B cell (primary cell): Measurements from ENCODE around the gene OR2AT4. TPM values are rescaled to one million over a fixed set of nuclear protein-coding genes. Genes with fewer than 3 reads are reported as not detected.

Source experiments
- ATAC-seq: fragments of 200-7000 bp; cut with Tn5 transposase; one replicate; pipeline ENCODE4 v1.10.0; 2021; ENCODE audit warnings: low read depth, mild to moderate bottlenecking, moderate number of reproducible peaks, moderate library complexity
- CTCF ChIA-PET: fragments of 350-600 bp; sonication (Branson Sonifier 250); formaldehyde crosslinking; loops from one replicate; lab custom pipeline; 2021; ENCODE audit warnings: antibody characterized with exemption, inconsistent platforms; lab: Charles Lee
- POLR2A ChIA-PET: fragments of 350-600 bp; sonication (Branson Sonifier 250); formaldehyde crosslinking; loops from one replicate; lab custom pipeline; 2021; ENCODE audit warnings: antibody characterized with exemption; lab: Charles Lee
- DNase-seq: peaks from one replicate; pipeline ENCODE4 v3.0.0; 2013
- H2AFZ ChIP-seq: 2 replicates; pipeline ENCODE4 v1.6.1; 2012; ENCODE audit warnings: mild to moderate bottlenecking, low read depth, low read length; ENCODE audit not compliant: insufficient read depth, poor library complexity, severe bottlenecking
- H3K27ac ChIP-seq, 2 donors: 1 replicate in 1 of 2; 2 replicates in 1 of 2; pipeline ENCODE4 v1.5.1; 2012 to 2013; ENCODE audit warnings: low read length in 2 of 2, mild to moderate bottlenecking in 2 of 2, moderate library complexity in 1 of 2
- H3K27me3 ChIP-seq, 4 experiments: fragments of 200-600 bp in 1 of 4; sonication (generic) in 1 of 4; replicated peaks in 1 of 4; 1 replicate in 2 of 4; 2 replicates in 2 of 4; pipeline versions ENCODE4 v1.6.1 to v1.7.0; 2013 to 2016; ENCODE audit warnings: low read length in 3 of 4, mild to moderate bottlenecking in 2 of 4, mixed read lengths in 1 of 4, moderate library complexity in 1 of 4; ENCODE audit not compliant: insufficient read depth in 4 of 4, control insufficient read depth in 3 of 4; ENCODE audit errors: control extremely low read depth in 1 of 4
- H3K36me3 ChIP-seq, 2 experiments: replicated peaks in 1 of 2; 1 replicate in 1 of 2; 2 replicates in 1 of 2; pipeline versions ENCODE4 v1.6.1 to v1.7.1; 2013; ENCODE audit warnings: low read length in 1 of 2; ENCODE audit not compliant: insufficient read depth in 2 of 2, control insufficient read depth in 1 of 2; ENCODE audit errors: control extremely low read depth in 1 of 2, extremely low read depth in 1 of 2
- H3K4me1 ChIP-seq, 2 donors: fragments of 200-600 bp in 1 of 2; sonication (generic) in 1 of 2; 1 replicate in 1 of 2; 2 replicates in 1 of 2; pipeline versions ENCODE4 v1.5.1 to v1.6.1; 2013 to 2017; ENCODE audit warnings: low read length in 2 of 2; ENCODE audit not compliant: control insufficient read depth in 2 of 2, insufficient read depth in 2 of 2
- H3K4me2 ChIP-seq: replicated peaks from 2 replicates; pipeline ENCODE3; 2012; ENCODE audit warnings: mild to moderate bottlenecking, low read depth, low read length; ENCODE audit not compliant: poor library complexity, severe bottlenecking
- H3K4me3 ChIP-seq, 5 experiments: fragments of 200-600 bp in 1 of 5; sonication (generic) in 1 of 5; 1 replicate in 3 of 5; 2 replicates in 2 of 5; pipeline versions ENCODE4 v1.5.1 to v1.7.0; 2011 to 2016; ENCODE audit warnings: low read length in 4 of 5, mild to moderate bottlenecking in 4 of 5, low read depth in 2 of 5, control low read depth in 1 of 5, moderate library complexity in 1 of 5; ENCODE audit not compliant: insufficient read depth in 1 of 5; ENCODE audit errors: control extremely low read depth in 1 of 5, extremely low read depth in 1 of 5
- H3K79me2 ChIP-seq: fragments of 200-600 bp; sonication (generic); one replicate; pipeline ENCODE4 v1.6.0; 2016; ENCODE audit warnings: low read length; ENCODE audit not compliant: control insufficient read depth, insufficient read depth
- H3K9ac ChIP-seq: fragments of 200-600 bp; sonication (generic); 2 replicates; pipeline ENCODE4 v1.6.1; 2017; ENCODE audit warnings: mild to moderate bottlenecking, low read length, moderate library complexity
- H3K9me3 ChIP-seq, 3 donors: one replicate each; pipeline versions ENCODE4 v1.6.1 to v1.7.1; 2013; ENCODE audit warnings: low read length in 2 of 3; ENCODE audit not compliant: control insufficient read depth in 2 of 3, insufficient read depth in 1 of 3; ENCODE audit errors: control extremely low read depth in 1 of 3
- H4K20me1 ChIP-seq: 2 replicates; pipeline ENCODE4 v1.6.0; 2012; ENCODE audit warnings: mild to moderate bottlenecking, low read length; ENCODE audit not compliant: insufficient read depth, control insufficient read depth, poor library complexity, severe bottlenecking
- H3K27ac Mint-ChIP-seq: one replicate; pipeline ENCODE4 v1.8.0; 2021; ENCODE audit warnings: mixed read lengths
- H3K27me3 Mint-ChIP-seq: one replicate; pipeline ENCODE4 v1.8.0; 2021; ENCODE audit warnings: mixed read lengths
- H3K4me1 Mint-ChIP-seq: one replicate; pipeline ENCODE4 v1.8.0; 2021; ENCODE audit warnings: mixed read lengths
- H3K4me3 Mint-ChIP-seq: one replicate; pipeline ENCODE4 v1.8.0; 2021; ENCODE audit warnings: mixed read lengths
- H3K9me3 Mint-ChIP-seq: one replicate; pipeline ENCODE4 v1.8.0; 2022; ENCODE audit warnings: mixed read lengths; ENCODE audit not compliant: insufficient read depth
- CTCF ChIP-seq: fragments of 200-600 bp; IDR thresholded peaks from one replicate; pipeline ENCODE4 v1.8.0; 2022; ENCODE audit warnings: antibody characterized with exemption, mild to moderate bottlenecking
- EZH2 ChIP-seq: IDR thresholded peaks from 2 replicates; pipeline ENCODE4 v1.6.1; 2012; ENCODE audit warnings: borderline replicate concordance, low read depth, mild to moderate bottlenecking, moderate library complexity, low read length; ENCODE audit not compliant: insufficient read depth, poor library complexity, severe bottlenecking
- WGBS: methylation state at CpG from one replicate; pipeline ENCODE4 v1.1.5; 2013; ENCODE audit warnings: missing lambda C conversion rate; ENCODE audit not compliant: insufficient coverage; 5-methylcytosine and 5-hydroxymethylcytosine counted together
- intact Hi-C: fragments of 100-400 bp; cut with micrococcal nuclease; formaldehyde crosslinking; loops from one replicate; pipeline ENCODE4 v1.10.0; 2022
- polyA plus RNA-seq: library from polyadenylated mRNA; depleted of rRNA; stranded (reverse); fragments of >200 nt; gene quantifications from 2 replicates; pipeline ENCODE4 v1.2.3, GENCODE V29; 2012
- total RNA-seq, 2 donors: library from RNA; stranded (reverse); fragments of 120-200 nt in 1 of 2; gene quantifications; 1 replicate in 1 of 2; 2 replicates in 1 of 2; pipeline versions ENCODE4 v1.2.3 to v1.2.4, GENCODE V29; 2013 to 2022

Gene OR2AT4
- total and polyA plus RNA-seq, 2 donors (not counting 1 experiment from before 2014, with no cell fraction given) = not detected

- Histone ChIP-seq H2AFZ (no peak overlapping the region), H3K27me3 (peaks cover 0 to 4% (median 1%) of the 10 kb centered on the region in 4 experiments), H4K20me1 (no peaks in the 10 kb centered on the region), H3K9ac (no peak overlapping the region), H3K9me3 (peaks cover 0 to 4% (median 2%) of the 10 kb centered on the region in 3 donors), H3K27ac (no peak overlapping the region), H3K4me2 (no peak overlapping the region), H3K36me3 (no peaks in the 10 kb centered on the region), H3K4me1 (no peaks in the 10 kb centered on the region), H3K79me2 (no peaks in the 10 kb centered on the region), H3K4me3 (no peak overlapping the region)
- CTCF ChIA-PET = no interaction called here
- intact Hi-C loops = no loop called here
- H3K27me3 Mint-ChIP-seq = peaks cover 25% of the 10 kb centered on the region
- no peaks in the 10 kb centered on the region for H3K4me1 Mint-ChIP-seq
- 71% methylated on average over 8 of the region's 9 CpGs for WGBS
- DNase-seq = no peak
- no peak for TF ChIP-seq CTCF
- TF ChIP-seq EZH2 = no peak
- no peak for ATAC-seq
- H3K9me3 Mint-ChIP-seq = no peaks in the 10 kb centered on the region
- H3K4me3 Mint-ChIP-seq = no peak overlapping the region
- no peak overlapping the region for H3K27ac Mint-ChIP-seq
- POLR2A ChIA-PET = no interaction called here
Measured at GRCh38 chr11:75105462-75105925, 8.8 kb upstream of the OR2AT4 start.

DNA sequence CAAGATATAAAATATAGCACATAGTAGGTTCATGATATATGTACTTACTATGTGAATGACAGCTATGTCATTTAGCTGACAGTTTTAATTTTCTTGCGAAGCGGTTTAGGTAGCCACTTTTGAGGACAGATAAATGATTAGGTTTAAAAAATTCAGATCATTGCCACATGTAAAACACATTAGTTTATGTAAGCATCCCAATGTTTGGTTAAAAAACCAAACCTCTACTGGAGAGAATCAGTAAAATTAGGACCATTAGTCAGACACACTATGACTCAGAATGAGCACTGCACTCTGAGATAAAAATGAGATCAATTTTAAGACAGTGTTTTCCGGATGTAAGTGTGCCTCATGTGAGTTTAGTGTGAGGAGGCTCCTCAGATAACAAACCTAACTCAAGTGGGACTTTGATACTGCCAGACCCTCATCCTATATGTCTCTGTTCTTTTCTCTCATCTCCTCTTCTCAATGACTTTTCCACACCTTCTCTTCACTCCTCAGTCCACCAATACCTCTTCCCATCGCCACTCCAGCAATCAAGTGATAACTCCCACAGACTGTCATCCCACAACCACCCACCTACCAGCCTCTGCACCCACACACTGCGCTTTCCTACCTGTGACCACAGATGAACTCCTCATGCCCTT is 6.8 kb upstream of the OR2AT4 start:
- Histone ChIP-seq H3K9ac (no peak overlapping the region), H3K27me3 (peaks cover 0 to 5% (median 1%) of the 10 kb centered on the region in 4 experiments), H3K4me3 (no peak overlapping the region), H3K79me2 (no peaks in the 10 kb centered on the region), H3K4me1 (no peaks in the 10 kb centered on the region), H3K4me2 (no peak overlapping the region), H3K27ac (no peak overlapping the region), H3K9me3 (peaks cover 0 to 4% (median 2%) of the 10 kb centered on the region in 3 donors), H4K20me1 (no peaks in the 10 kb centered on the region), H3K36me3 (no peaks in the 10 kb centered on the region), H2AFZ (no peak overlapping the region)
- TF ChIP-seq CTCF (no peak), EZH2 (no peak)
- ATAC-seq (no peak), DNase-seq (no peak)
- Mint-ChIP-seq H3K4me1 (no peaks in the 10 kb centered on the region), H3K4me3 (no peak overlapping the region), H3K9me3 (no peaks in the 10 kb centered on the region), H3K27me3 (peaks cover 30% of the 10 kb centered on the region), H3K27ac (no peak overlapping the region)
- WGBS = 78% methylated on average over 2 of the region's 5 CpGs
- POLR2A ChIA-PET = no interaction called here
- CTCF ChIA-PET = interaction anchor here (1.0 to 1.4 kb wide), 2 partner anchors 41 to 1738 kb away, joined by 3 read pairs; no protein-coding TSS in a partner anchor
- intact Hi-C loops = no loop called here
